SK-N-SH treated with all-trans-retinoic acid at 6 μM for 48 hours (cell line): Measurements from ENCODE around the gene FSD2.

Experiments used
- ARNTL ChIP-seq: fragments of 450-650 bp; formaldehyde crosslinking; IDR thresholded peaks from 2 replicates; pipeline ENCODE4 v1.5.0; 2020; ENCODE audit warnings: low read depth, mild to moderate bottlenecking, moderate library complexity, borderline replicate concordance
- BACH2 ChIP-seq: fragments of 250-450 bp; sonication (Bioruptor Pico); IDR thresholded peaks from 2 replicates; pipeline ENCODE4 v1.9.0; 2021; ENCODE audit warnings: mild to moderate bottlenecking, borderline replicate concordance
- ISL1 ChIP-seq: fragments of 250-450 bp; sonication (Bioruptor Pico); IDR thresholded peaks from 2 replicates; pipeline ENCODE4 v2.1.2; 2022; ENCODE audit warnings: mild to moderate bottlenecking, moderate library complexity
- OSR1 ChIP-seq: fragments of 250-450 bp; sonication (Bioruptor Pico); IDR thresholded peaks from 2 replicates; pipeline ENCODE4 v1.8.0; 2022; ENCODE audit warnings: moderate library complexity, mild to moderate bottlenecking, inconsistent platforms
- PATZ1 ChIP-seq: fragments of 250-450 bp; sonication (Bioruptor Pico); IDR thresholded peaks from 2 replicates; pipeline ENCODE4 v1.8.0; 2020; ENCODE audit warnings: mild to moderate bottlenecking, moderate library complexity, borderline replicate concordance
- PPARA ChIP-seq: fragments of 250-450 bp; sonication (Bioruptor Pico); IDR thresholded peaks from 2 replicates; pipeline ENCODE4 v1.5.0; 2020; ENCODE audit warnings: mild to moderate bottlenecking, borderline replicate concordance
- TOX ChIP-seq: fragments of 250-450 bp; sonication (Bioruptor Pico); IDR thresholded peaks from 2 replicates; pipeline ENCODE4 v1.8.0; 2021; ENCODE audit warnings: mild to moderate bottlenecking, moderate library complexity, borderline replicate concordance
- TSHZ2 ChIP-seq: fragments of 250-450 bp; sonication (Bioruptor Pico); IDR thresholded peaks from 2 replicates; pipeline ENCODE4 v1.5.0; 2020; ENCODE audit warnings: mild to moderate bottlenecking, moderate library complexity
- ZFP30 ChIP-seq: fragments of 450-650 bp; formaldehyde crosslinking; IDR thresholded peaks from 2 replicates; pipeline ENCODE4 v1.5.0; 2022; ENCODE audit warnings: mild to moderate bottlenecking, moderate library complexity
- ZNF70 ChIP-seq: fragments of 450-650 bp; formaldehyde crosslinking; IDR thresholded peaks from 2 replicates; pipeline ENCODE4 v1.5.0; 2020; ENCODE audit warnings: mild to moderate bottlenecking, moderate library complexity
- ZNF8 ChIP-seq: fragments of 450-650 bp; formaldehyde crosslinking; IDR thresholded peaks from 2 replicates; pipeline ENCODE4 v1.5.0; 2020; ENCODE audit warnings: mild to moderate bottlenecking, moderate library complexity

- TF ChIP-seq OSR1 (no peak), TOX (CRISPR knock-in tag) (no peak), ZNF70 (CRISPR knock-in tag) (no peak), ZNF8 (CRISPR knock-in tag) (no peak), ISL1 (CRISPR knock-in tag) (no peak), ZFP30 (CRISPR knock-in tag) (no peak), PPARA (no peak), PATZ1 (CRISPR knock-in tag) (no peak), ARNTL (CRISPR knock-in tag) (no peak), TSHZ2 (CRISPR knock-in tag) (no peak), BACH2 (CRISPR knock-in tag) (no peak)
Observed at GRCh38 chr15:82778755-82779154, 27.1 kb downstream of the FSD2 start.
